ENCODE results near the gene AVL9. TPM values are rescaled to one million over a fixed set of nuclear protein-coding genes. Genes with fewer than 3 reads are reported as not detected.

The AVL9 gene
- total and polyA plus RNA-seq, 2 of the 4 experiments (the other 2 are of a cell fraction), result 13.1 to 21.7 TPM

GRCh38 chr7:32531402-32531801 is 36.1 kb downstream of the AVL9 start:
- ChIA-PET POLR2A (ENCODE audit: unreplicated experiment) (interaction anchor here (0.5 kb wide), 1 partner anchor 1905 kb away, joined by 3 read pairs; no protein-coding TSS in a partner anchor), CTCF (no interaction called here)
- H4K5ac ChIP-seq (ENCODE audit: low read depth, low read length), result no peak overlapping the region
- no peak overlapping the region for H3K18ac ChIP-seq (ENCODE audit: low read depth, low read length)
- no peak overlapping the region for H2BK120ac ChIP-seq (ENCODE audit: low read depth, low read length)
- 100% methylated on average over 1 of the region's 13 CpGs; no CpG with 5 or more reads in 1 of the 2 experiments for WGBS, 2 experiments (ENCODE audit: extremely low coverage in 2 of 2, insufficient read length in 1 of 2)
- TF ChIP-seq ELK1 (IDR thresholded peaks at IDR 0.05; ENCODE audit: borderline replicate concordance, low read depth, low read length), result no peak
- no peak for TF ChIP-seq NFE2L2 (IDR thresholded peaks at IDR 0.05; ENCODE audit: low read depth, low read length)
- TF ChIP-seq RAD21 (IDR thresholded peaks at IDR 0.05; ENCODE audit: low read length), result no peak
- TF ChIP-seq MAFK (IDR thresholded peaks at IDR 0.05; ENCODE audit: low read depth, low read length), result no peak
- no peak for TF ChIP-seq USF2 (IDR thresholded peaks at IDR 0.05; ENCODE audit: low read depth, low read length)
- no peak for TF ChIP-seq POLR2A (IDR thresholded peaks at IDR 0.05; ENCODE audit: low read depth, low read length)
- TF ChIP-seq RCOR1 (IDR thresholded peaks at IDR 0.05; ENCODE audit: insufficient replicate concordance, low read length), result no peak
- TF ChIP-seq CTCF (conservative IDR thresholded peaks at IDR 0.05; ENCODE audit: low read depth, low read length), result no peak
- TF ChIP-seq RFX5 (IDR thresholded peaks at IDR 0.05; ENCODE audit: low read depth, low read length), result no peak
- no peak overlapping the region for H3K27ac ChIP-seq (ENCODE audit: insufficient read depth, low read length)
- H3K79me1 ChIP-seq (ENCODE audit: low read depth in 1 of 2, low read length in 2 of 2), result peaks cover 36 to 74% of the 10 kb centered on the region in 2 experiments
- in situ Hi-C loops (cut with MboI; ENCODE audit: low sequenced_read_pairs), result no loop called here
- no peak overlapping the region for H3K23ac ChIP-seq (ENCODE audit: low read depth, low read length)
- dilution Hi-C loops (cut with HindIII; ENCODE audit: low sequenced_read_pairs, unreplicated experiment), result no loop called here
- H4K8ac ChIP-seq (ENCODE audit: low read depth in 2 of 2, low read length in 2 of 2), result no peak overlapping the region
- no peaks in the 10 kb centered on the region for H3K27me3 ChIP-seq (ENCODE audit: control insufficient read depth, insufficient read depth, low read length)
- H2BK5ac ChIP-seq (ENCODE audit: low read depth, low read length, poor library complexity, severe bottlenecking), result no peak overlapping the region
- H2AK9ac ChIP-seq (replicated peaks; ENCODE audit: low read depth, low read length, poor library complexity), result no peak overlapping the region
- H3K9me1 ChIP-seq (ENCODE audit: insufficient read depth, low read length), result peaks cover 9% of the 10 kb centered on the region
- H3K4ac ChIP-seq (ENCODE audit: low read depth, low read length), result no peak overlapping the region
- H3K4me2 ChIP-seq (ENCODE audit: low read depth, low read length), result no peak overlapping the region
- H4K91ac ChIP-seq (ENCODE audit: insufficient read depth, low read depth, low read length), result no peak overlapping the region; the same call in 1 of the 2 replicates
- ATAC-seq (ENCODE audit: low read depth) (no peak), DNase-seq (no peak)
- intact Hi-C loops (cut with micrococcal nuclease), result no loop called here
- H3K56ac ChIP-seq (ENCODE audit: extremely low read depth, insufficient read depth, low read length), result no peak overlapping the region
- H4K20me1 ChIP-seq (ENCODE audit: insufficient read depth, low read length), result peaks cover 30% of the 10 kb centered on the region; the same call in 1 of the 2 replicates
- H3K9ac ChIP-seq (ENCODE audit: low read depth, low read length), result no peak overlapping the region
- H3K14ac ChIP-seq (replicated peaks; ENCODE audit: low read depth, low read length), result no peak overlapping the region
- no peak overlapping the region for H2AK5ac ChIP-seq (ENCODE audit: low read depth, low read length)
- peaks cover 2% of the 10 kb centered on the region for H3K36me3 ChIP-seq (ENCODE audit: control insufficient read depth, insufficient read depth, low read length)
- no peak overlapping the region for H2BK20ac ChIP-seq (ENCODE audit: low read depth, low read length)
- H2BK15ac ChIP-seq (ENCODE audit: low read depth, low read length), result no peak overlapping the region
- no peak overlapping the region for H2AFZ ChIP-seq (replicated peaks; ENCODE audit: low read length, poor library complexity)
- no peak overlapping the region for H3K4me3 ChIP-seq (ENCODE audit: insufficient read depth, low read depth, low read length)
- no peaks in the 10 kb centered on the region for H3K9me3 ChIP-seq (ENCODE audit: control insufficient read depth, insufficient read depth, low read length)
- BruUV-seq (replicated peaks), result no TSS peak
- H3K4me1 ChIP-seq (ENCODE audit: control insufficient read depth, insufficient read depth, low read length), result peaks cover 2% of the 10 kb centered on the region; the same call in 1 of the 2 replicates

Measured in IMR-90 (cell line).